Measurements from ENCODE around the gene FMNL3.

GRCh38 chr12:49665384-49665783 lies 41.8 kb downstream of the FMNL3 start:
- TF ChIP-seq CTCF (conservative IDR thresholded peaks at IDR 0.05) (no peak), EZH2 (IDR thresholded peaks at IDR 0.05; ENCODE audit: low read depth) (no peak)
